ENCODE results near the gene CARMIL1.

Gene CARMIL1

GRCh38 chr6:25329982-25330381 lies 50.8 kb downstream of the CARMIL1 start:
- CTCF ChIA-PET, result interaction anchor here (0.7 kb wide), 1 partner anchor 17 kb away, joined by 4 read pairs; no protein-coding TSS in a partner anchor
- DNase-seq (ENCODE audit: extremely low spot score), result no peak
- TF ChIP-seq HDGF (IDR thresholded peaks at IDR 0.05; ENCODE audit: borderline replicate concordance), result no peak
- no peak for TF ChIP-seq FOXK2 (IDR thresholded peaks at IDR 0.05)
- TF ChIP-seq ARNT (IDR thresholded peaks at IDR 0.05), result no peak
- TF ChIP-seq TARDBP (IDR thresholded peaks at IDR 0.05), result no peak
- TF ChIP-seq, protein P1, sequence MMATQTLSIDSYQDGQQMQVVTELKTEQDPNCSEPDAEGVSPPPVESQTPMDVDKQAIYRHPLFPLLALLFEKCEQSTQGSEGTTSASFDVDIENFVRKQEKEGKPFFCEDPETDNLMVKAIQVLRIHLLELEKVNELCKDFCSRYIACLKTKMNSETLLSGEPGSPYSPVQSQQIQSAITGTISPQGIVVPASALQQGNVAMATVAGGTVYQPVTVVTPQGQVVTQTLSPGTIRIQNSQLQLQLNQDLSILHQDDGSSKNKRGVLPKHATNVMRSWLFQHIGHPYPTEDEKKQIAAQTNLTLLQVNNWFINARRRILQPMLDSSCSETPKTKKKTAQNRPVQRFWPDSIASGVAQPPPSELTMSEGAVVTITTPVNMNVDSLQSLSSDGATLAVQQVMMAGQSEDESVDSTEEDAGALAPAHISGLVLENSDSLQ (IDR thresholded peaks at IDR 0.05), result no peak
- TF ChIP-seq FOXA1 (IDR thresholded peaks at IDR 0.05), result no peak
- TF ChIP-seq SUZ12 (IDR thresholded peaks at IDR 0.05), result no peak
- TF ChIP-seq ZNF384 (IDR thresholded peaks at IDR 0.05), result no peak
- no peak for TF ChIP-seq LEF1 (IDR thresholded peaks at IDR 0.05; ENCODE audit: borderline replicate concordance)
- TF ChIP-seq L3MBTL2 (conservative IDR thresholded peaks at IDR 0.05), result no peak
- no peak for TF ChIP-seq ELF4 (IDR thresholded peaks at IDR 0.05)
- POLR2A ChIA-PET, result no interaction called here

GRCh38 chr6:25330796-25331685 lies 51.9 kb downstream of the CARMIL1 start:
- no peak for TF ChIP-seq NFRKB (IDR thresholded peaks at IDR 0.05)
- TF ChIP-seq FOXA1 (IDR thresholded peaks at IDR 0.05), result no peak
- TF ChIP-seq HDGF (IDR thresholded peaks at IDR 0.05; ENCODE audit: borderline replicate concordance), result no peak
- TF ChIP-seq ELF4 (IDR thresholded peaks at IDR 0.05), result no peak
- no peak for DNase-seq (ENCODE audit: extremely low spot score)
- ChIA-PET POLR2A (no interaction called here), CTCF (interaction anchor here (0.7 kb wide), 1 partner anchor 18 kb away, joined by 4 read pairs; no protein-coding TSS in a partner anchor)

GRCh38 chr6:25332165-25332564 lies 53.0 kb downstream of the CARMIL1 start:
- ChIA-PET CTCF (no interaction called here), POLR2A (no interaction called here)
- no peak for TF ChIP-seq FOXM1 (IDR thresholded peaks at IDR 0.05; ENCODE audit: borderline replicate concordance)
- no peak for TF ChIP-seq ZNF384 (IDR thresholded peaks at IDR 0.05)
- TF ChIP-seq ARNT (IDR thresholded peaks at IDR 0.05), result no peak
- TF ChIP-seq CTBP1 (IDR thresholded peaks at IDR 0.05; ENCODE audit: borderline replicate concordance), result no peak
- TF ChIP-seq SUZ12 (IDR thresholded peaks at IDR 0.05), result no peak
- TF ChIP-seq BHLHE40 (IDR thresholded peaks at IDR 0.05; ENCODE audit: borderline replicate concordance), result no peak
- no peak for TF ChIP-seq HDGF (IDR thresholded peaks at IDR 0.05; ENCODE audit: borderline replicate concordance)
- no peak for DNase-seq (ENCODE audit: extremely low spot score)

DNA sequence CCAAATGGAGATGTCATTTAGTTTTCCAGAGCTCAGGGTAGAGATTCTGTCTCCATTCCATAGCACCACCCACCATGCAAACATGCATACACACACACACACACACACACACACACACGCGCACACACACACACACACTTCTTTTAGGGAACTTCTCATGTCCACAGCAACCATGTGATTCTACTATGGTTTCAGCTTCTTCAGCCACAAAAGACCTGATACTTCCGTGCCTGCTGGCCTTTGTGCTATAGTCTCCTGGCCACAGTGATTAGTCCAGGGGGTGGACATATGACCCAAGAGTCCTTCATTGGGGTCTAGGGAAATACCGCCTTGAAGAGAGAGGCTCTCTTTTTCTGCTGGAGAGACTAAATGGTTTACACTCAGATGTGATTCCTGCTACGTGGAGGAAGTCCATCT lies 53.5 kb downstream of the CARMIL1 start:
- TF ChIP-seq BHLHE40 (IDR thresholded peaks at IDR 0.05; ENCODE audit: borderline replicate concordance), result no peak
- TF ChIP-seq FOXK2 (IDR thresholded peaks at IDR 0.05), result no peak
- no peak for TF ChIP-seq SUZ12 (IDR thresholded peaks at IDR 0.05)
- no peak for DNase-seq (ENCODE audit: extremely low spot score)
- ChIA-PET CTCF (no interaction called here), POLR2A (no interaction called here)

- DNase-seq (ENCODE audit: extremely low spot score), result no peak
- no peak for TF ChIP-seq BHLHE40 (IDR thresholded peaks at IDR 0.05; ENCODE audit: borderline replicate concordance)
- TF ChIP-seq FOXA1 (IDR thresholded peaks at IDR 0.05), result no peak
- TF ChIP-seq SUZ12 (IDR thresholded peaks at IDR 0.05), result no peak
- no peak for TF ChIP-seq CTBP1 (IDR thresholded peaks at IDR 0.05; ENCODE audit: borderline replicate concordance)
- no peak for TF ChIP-seq NFRKB (IDR thresholded peaks at IDR 0.05)
- TF ChIP-seq LEF1 (IDR thresholded peaks at IDR 0.05; ENCODE audit: borderline replicate concordance), result no peak
- no peak for TF ChIP-seq HDGF (IDR thresholded peaks at IDR 0.05; ENCODE audit: borderline replicate concordance)
- no peak for TF ChIP-seq FOXM1 (IDR thresholded peaks at IDR 0.05; ENCODE audit: borderline replicate concordance)
- no peak for TF ChIP-seq SP1 (IDR thresholded peaks at IDR 0.05)
- TF ChIP-seq ARNT (IDR thresholded peaks at IDR 0.05), result no peak
- TF ChIP-seq, protein P1 (IDR thresholded peaks at IDR 0.05), result no peak
- ChIA-PET CTCF (interaction anchor here (1.0 kb wide), 1 partner anchor 22 kb away, joined by 3 read pairs; no protein-coding TSS in a partner anchor), POLR2A (no interaction called here)
Observed at GRCh38 chr6:25333471-25333870, 54.3 kb downstream of the CARMIL1 start.

DNA sequence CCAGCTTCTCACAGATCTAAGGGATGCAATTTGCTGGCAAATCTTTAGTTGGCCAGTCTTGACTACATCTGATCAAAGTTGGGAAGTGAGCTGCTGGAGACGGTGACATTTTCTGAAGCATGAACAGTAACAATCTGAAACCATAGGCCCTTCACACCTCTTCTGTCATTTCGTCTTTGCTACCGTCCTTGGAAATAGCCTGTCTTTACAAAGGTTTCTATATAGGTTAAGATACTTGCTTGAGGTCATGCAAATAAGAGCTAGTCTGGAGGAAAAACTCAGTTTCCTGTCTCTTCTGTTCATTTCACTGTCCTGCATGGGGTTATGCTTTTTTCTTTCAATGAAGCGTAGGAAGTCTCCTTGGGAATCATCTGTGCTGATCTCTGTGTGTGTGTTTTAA lies 55.6 kb downstream of the CARMIL1 start:
- CTCF ChIA-PET, result no interaction called here
- POLR2A ChIA-PET, result no interaction called here
- DNase-seq (ENCODE audit: extremely low spot score), result no peak
- TF ChIP-seq ZNF384 (IDR thresholded peaks at IDR 0.05) (no peak), SUZ12 (IDR thresholded peaks at IDR 0.05) (no peak), NFRKB (IDR thresholded peaks at IDR 0.05) (no peak), FOXM1 (IDR thresholded peaks at IDR 0.05; ENCODE audit: borderline replicate concordance) (no peak), BHLHE40 (IDR thresholded peaks at IDR 0.05; ENCODE audit: borderline replicate concordance) (no peak), CTBP1 (IDR thresholded peaks at IDR 0.05; ENCODE audit: borderline replicate concordance) (no peak), SP1 (IDR thresholded peaks at IDR 0.05) (no peak), TARDBP (IDR thresholded peaks at IDR 0.05) (no peak), HDGF (IDR thresholded peaks at IDR 0.05; ENCODE audit: borderline replicate concordance) (no peak), FOXA1 (IDR thresholded peaks at IDR 0.05) (no peak), L3MBTL2 (conservative IDR thresholded peaks at IDR 0.05) (no peak), ARNT (IDR thresholded peaks at IDR 0.05) (no peak), LEF1 (IDR thresholded peaks at IDR 0.05; ENCODE audit: borderline replicate concordance) (no peak), FOXK2 (IDR thresholded peaks at IDR 0.05) (no peak), ELF4 (IDR thresholded peaks at IDR 0.05) (no peak)
- TF ChIP-seq, protein P1 (IDR thresholded peaks at IDR 0.05), result no peak

Measured in HEK293T (cell line).